GM12878 (cell line): ENCODE data around the gene WWC2. TPM values are rescaled to one million over a fixed set of nuclear protein-coding genes. Genes with fewer than 3 reads are reported as not detected.

Source experiments
- ATAC-seq: fragments of 200-7000 bp; cut with Tn5 transposase; 3 replicates; pipeline ENCODE4 v1.9.1; 2020; ENCODE audit warnings: mild to moderate bottlenecking, moderate library complexity
- BruUV-seq: library from RNA; stranded (reverse); fragments of 400-500 nt; replicated peaks from 2 replicates; lab custom pipeline; 2021; lab: Mats Ljungman, UMichigan
- CTCF ChIA-PET: fragments of 300-600 bp; sonication (Branson Sonifier 250); formaldehyde crosslinking; extraction: SDS; loops from one replicate; lab custom pipeline; 2021; ENCODE audit warnings: inconsistent platforms; lab: Yijun Ruan, JAX
- POLR2A ChIA-PET: fragments of 350-600 bp; formaldehyde crosslinking; extraction: SDS; loops from one replicate; lab custom pipeline; 2021; ENCODE audit warnings: inconsistent platforms; lab: Charles Lee
- RAD21 ChIA-PET: fragments of 300-600 bp; sonication (Branson Sonifier 250); formaldehyde crosslinking; loops from one replicate; lab custom pipeline; 2023; ENCODE audit warnings: antibody characterized with exemption; ENCODE audit not compliant: unreplicated experiment; lab: Charles Lee
- SMC1A ChIA-PET: fragments of 300-600 bp; sonication (Branson Sonifier 250); formaldehyde crosslinking; loops from one replicate; lab custom pipeline; 2023; ENCODE audit not compliant: unreplicated experiment, uncharacterized antibody; lab: Charles Lee
- DNase-seq: peaks from one replicate; pipeline ENCODE4 v3.0.0-alpha.2; 2011; ENCODE audit warnings: low read depth, low spot score
- FAIRE-seq: peaks from 3 replicates; lab custom pipeline; 2011; peaks lifted over from hg19 to GRCh38; lab: Jason Lieb, UNC
- H2AFZ ChIP-seq: 2 replicates; pipeline ENCODE4 v1.6.0; 2011; ENCODE audit warnings: low read depth, low read length, control low read depth; ENCODE audit not compliant: control insufficient read depth
- H3K27ac ChIP-seq: 2 replicates; pipeline ENCODE4 v1.5.1; 2011; ENCODE audit warnings: control low read depth; ENCODE audit not compliant: control insufficient read depth, insufficient read depth
- H3K27me3 ChIP-seq, 2 experiments: replicated peaks in 1 of 2; 2 replicates each; pipeline versions ENCODE4 v1.6.0 to v1.6.1; 2011; ENCODE audit warnings: low read length in 1 of 2; ENCODE audit not compliant: control insufficient read depth in 2 of 2, insufficient read depth in 2 of 2
- H3K36me3 ChIP-seq, 2 experiments: 2 replicates each; pipeline ENCODE4 v1.5.1; 2011; ENCODE audit warnings: low read length in 1 of 2; ENCODE audit not compliant: control insufficient read depth in 2 of 2, insufficient read depth in 2 of 2
- H3K4me1 ChIP-seq: 2 replicates; pipeline ENCODE4 v1.6.1; 2011; ENCODE audit warnings: mild to moderate bottlenecking, low read length, moderate library complexity, mixed read lengths; ENCODE audit not compliant: control insufficient read depth, insufficient read depth
- H3K4me2 ChIP-seq: 2 replicates; pipeline ENCODE4 v1.6.0; 2011; ENCODE audit warnings: control low read depth; ENCODE audit not compliant: control insufficient read depth, insufficient read depth
- H3K4me3 ChIP-seq: fragments of 200-600 bp; sonication (generic); 2 replicates; pipeline ENCODE4 v1.5.1; 2016
- H3K79me2 ChIP-seq: 2 replicates; pipeline ENCODE4 v1.6.0; 2011; ENCODE audit warnings: low read length; ENCODE audit not compliant: control insufficient read depth, insufficient read depth
- H3K9ac ChIP-seq: 2 replicates; pipeline ENCODE4 v1.8.0; 2011; ENCODE audit warnings: low read length, control low read depth, mixed read lengths; ENCODE audit not compliant: control insufficient read depth, insufficient read depth
- H3K9me3 ChIP-seq: replicated peaks from 3 replicates; pipeline ENCODE4 v1.5.1; 2011; ENCODE audit warnings: mild to moderate bottlenecking, low read length; ENCODE audit not compliant: control insufficient read depth, insufficient read depth
- H4K20me1 ChIP-seq: 2 replicates; pipeline ENCODE4 v1.6.0; 2011; ENCODE audit not compliant: control insufficient read depth, insufficient read depth
- ATF2 ChIP-seq: IDR thresholded peaks from 2 replicates; pipeline ENCODE4 v1.6.1; 2012; ENCODE audit warnings: low read length, inconsistent platforms
- BCL11A ChIP-seq: IDR thresholded peaks from 2 replicates; pipeline ENCODE4 v1.6.1; 2011; ENCODE audit warnings: low read depth, low read length
- BMI1 ChIP-seq: fragments of 450-650 bp; IDR thresholded peaks from 2 replicates; pipeline ENCODE4 v1.6.1; 2016; ENCODE audit warnings: mild to moderate bottlenecking, moderate library complexity, borderline replicate concordance
- CEBPB ChIP-seq, 2 experiments: fragments of 150-350 bp in 1 of 2; IDR thresholded peaks; 2 replicates each; pipeline ENCODE4 v1.6.1; 2012 to 2014; ENCODE audit warnings: low read depth in 2 of 2, low read length in 2 of 2, borderline replicate concordance in 1 of 2, inconsistent platforms in 1 of 2
- CREM ChIP-seq: IDR thresholded peaks from 2 replicates; pipeline ENCODE4 v1.6.1; 2014; ENCODE audit warnings: antibody characterized with exemption, low read depth
- EGR1 ChIP-seq, 2 experiments: IDR thresholded peaks; 1 replicate in 1 of 2; 2 replicates in 1 of 2; pipeline ENCODE4 v1.6.1; 2011 to 2012; ENCODE audit warnings: low read depth in 2 of 2, low read length in 2 of 2, borderline replicate concordance in 1 of 2, mild to moderate bottlenecking in 1 of 2, moderate library complexity in 1 of 2
- ESRRA ChIP-seq: IDR thresholded peaks from 2 replicates; pipeline ENCODE4 v1.6.1; 2012; ENCODE audit warnings: mild to moderate bottlenecking, low read length, improper control_type of control experiment
- ETV6 ChIP-seq, 2 experiments: fragments of 450-650 bp in 1 of 2; IDR thresholded peaks in 1 of 2; conservative IDR thresholded peaks in 1 of 2; 2 replicates each; pipeline ENCODE4 v1.6.1; 2014; ENCODE audit warnings: antibody characterized with exemption in 1 of 2, borderline replicate concordance in 1 of 2, low read depth in 1 of 2, mild to moderate bottlenecking in 1 of 2, moderate library complexity in 1 of 2
- FOXK2 ChIP-seq: fragments of 450-650 bp; IDR thresholded peaks from 2 replicates; pipeline ENCODE4 v1.6.1; 2017; ENCODE audit warnings: mild to moderate bottlenecking, moderate library complexity
- HSF1 ChIP-seq: fragments of 150-350 bp; IDR thresholded peaks from 2 replicates; pipeline ENCODE4 v1.6.1; 2014; ENCODE audit warnings: mild to moderate bottlenecking, low read depth, low read length
- NFYB ChIP-seq: IDR thresholded peaks from 2 replicates; pipeline ENCODE4 v1.6.1; 2011; ENCODE audit warnings: low read depth, mild to moderate bottlenecking, low read length, improper control_type of control experiment, moderate library complexity; ENCODE audit not compliant: insufficient read depth
- POLR2A ChIP-seq: IDR thresholded peaks from 2 replicates; pipeline ENCODE4 v1.6.1; 2011; ENCODE audit warnings: low read depth, mild to moderate bottlenecking, low read length
- PRDM15 ChIP-seq: fragments of 450-650 bp; formaldehyde crosslinking; IDR thresholded peaks from 2 replicates; pipeline ENCODE4 v1.4.0; 2020; ENCODE audit warnings: mild to moderate bottlenecking, moderate library complexity
- SMAD1 ChIP-seq: fragments of 450-650 bp; IDR thresholded peaks from 2 replicates; pipeline ENCODE4 v1.6.1; 2018; ENCODE audit warnings: mild to moderate bottlenecking, low read depth; ENCODE audit not compliant: partially characterized antibody
- WGBS: methylation state at CpG from one replicate; pipeline ENCODE4 v1.1.6; 2016; ENCODE audit warnings: low lambda C conversion rate; ENCODE audit not compliant: insufficient replicate concordance, insufficient coverage; ENCODE audit errors: missing lambda C conversion rate; 5-methylcytosine and 5-hydroxymethylcytosine counted together
- in situ Hi-C: fragments of 300-500 bp; cut with MboI; formaldehyde crosslinking; loops from 9 replicates; pipeline ENCODE4 v1.14.3; 2018; ENCODE audit warnings: mixed read lengths
- intact Hi-C: fragments of 100-400 bp; cut with micrococcal nuclease; formaldehyde crosslinking; loops from one replicate; pipeline ENCODE4 v1.14.2; 2022; ENCODE audit not compliant: unreplicated experiment
- polyA plus RNA-seq, 11 experiments: library from polyadenylated mRNA; depleted of rRNA in 4 of 11; unstranded in 6 of 11; stranded (reverse) in 5 of 11; fragments of >200 nt; fragmentation: Nextera tagmentation in 4 of 11; fragmentation: Illumina TruSeq in 1 of 11; extraction: Ambion mirVana in 4 of 11; extraction: Trizol in 1 of 11; gene quantifications; 1 replicate in 1 of 11; 2 replicates in 10 of 11; pipeline versions ENCODE4 v1.2.1 to v1.2.3, GENCODE V29; 2011 to 2016; ENCODE audit warnings: inconsistent platforms in 2 of 11, missing spikeins in 2 of 11, low read depth in 1 of 11
- total RNA-seq, 4 experiments: library from RNA; depleted of rRNA in 3 of 4; stranded (reverse); fragments of >200 nt in 3 of 4; fragmentation: Illumina TruSeq in 1 of 4; extraction: Trizol in 1 of 4; gene quantifications; 2 replicates each; pipeline versions ENCODE4 v1.2.1 to v1.2.3, GENCODE V29; 2013 to 2021

WWC2 gene
- total and polyA plus RNA-seq, 10 of the 15 experiments (the other 5 are each of a cell fraction or from before 2014, with no cell fraction given): 0.02 to 0.72 (median 0.06) TPM; not detected in 3

GRCh38 chr4:183130328-183131155, 31.5 kb downstream of the WWC2 start:
- no peaks in the 10 kb centered on the region for H3K9me3 ChIP-seq
- no TSS peak for BruUV-seq
- in situ Hi-C loops: no loop called here
- 39% methylated on average over 7 of the region's 7 CpGs for WGBS
- CTCF ChIA-PET: no interaction called here
- no peak for FAIRE-seq
- no peak overlapping the region for H3K9ac ChIP-seq
- SMC1A ChIA-PET: interaction anchor here (0.6 to 1.8 kb wide), 2 partner anchors 134 to 418 kb away, joined by 3 read pairs; no protein-coding TSS in a partner anchor
- ATAC-seq: no peak
- intact Hi-C loops: no loop called here
- POLR2A ChIA-PET: no interaction called here
- H3K4me3 ChIP-seq: no peak overlapping the region
- no peak overlapping the region for H3K4me2 ChIP-seq
- no peaks in the 10 kb centered on the region; a peak in 1 of 4 replicates for H3K27me3 ChIP-seq
- no peak overlapping the region for H2AFZ ChIP-seq
- no peaks in the 10 kb centered on the region for H3K79me2 ChIP-seq
- RAD21 ChIA-PET: no interaction called here
- no peaks in the 10 kb centered on the region for H4K20me1 ChIP-seq
- H3K4me1 ChIP-seq: no peaks in the 10 kb centered on the region
- no peaks in the 10 kb centered on the region for H3K36me3 ChIP-seq
- H3K27ac ChIP-seq: no peak overlapping the region
- no peak for DNase-seq
- no peak for TF ChIP-seq PRDM15 (CRISPR knock-in tag)
- no peak for TF ChIP-seq POLR2A
- TF ChIP-seq CEBPB (IDR thresholded peaks at IDR 0.05; ENCODE audit: borderline replicate concordance in 1 of 2, low read depth in 2 of 2, low read length in 2 of 2): no peak
- no peak for TF ChIP-seq BCL11A
- TF ChIP-seq BMI1: no peak
- no peak for TF ChIP-seq SMAD1
- TF ChIP-seq ATF2: no peak
- TF ChIP-seq ESRRA: no peak
- no peak for TF ChIP-seq NFYB
- no peak for TF ChIP-seq ETV6 (conservative IDR thresholded peaks at IDR 0.05 in 1 of 2, IDR thresholded peaks at IDR 0.05 in 1 of 2; ENCODE audit: borderline replicate concordance in 1 of 2, low read depth in 1 of 2)
- no peak for TF ChIP-seq CREM
- no peak for TF ChIP-seq HSF1
- TF ChIP-seq EGR1 (IDR thresholded peaks at IDR 0.05; ENCODE audit: borderline replicate concordance in 1 of 2, low read depth in 2 of 2, low read length in 2 of 2): no peak
- no peak for TF ChIP-seq FOXK2
